GM12864 (cell line): Measurements from ENCODE around the gene TAGLN2.

Experiments
- DNase-seq: peaks from one replicate; pipeline ENCODE4 v3.0.0-alpha.2; 2011; ENCODE audit warnings: low read depth
- H3K4me3 ChIP-seq: 2 replicates; pipeline ENCODE4 v1.5.1; 2011; ENCODE audit warnings: mild to moderate bottlenecking, low read depth, low read length, control low read depth
- TF ChIP-seq, protein P1 (sequence below): IDR thresholded peaks from 2 replicates; pipeline ENCODE4 v1.5.1; 2011; ENCODE audit warnings: low read depth, mild to moderate bottlenecking, moderate library complexity, low read length, control low read depth, inconsistent platforms; ENCODE audit errors: missing control alignments

TAGLN2 gene

GRCh38 chr1:159938905-159939677 is 13.8 kb upstream of the TAGLN2 start:
- H3K4me3 ChIP-seq, result no peak overlapping the region
- DNase-seq, result no peak
- TF ChIP-seq, protein P1, sequence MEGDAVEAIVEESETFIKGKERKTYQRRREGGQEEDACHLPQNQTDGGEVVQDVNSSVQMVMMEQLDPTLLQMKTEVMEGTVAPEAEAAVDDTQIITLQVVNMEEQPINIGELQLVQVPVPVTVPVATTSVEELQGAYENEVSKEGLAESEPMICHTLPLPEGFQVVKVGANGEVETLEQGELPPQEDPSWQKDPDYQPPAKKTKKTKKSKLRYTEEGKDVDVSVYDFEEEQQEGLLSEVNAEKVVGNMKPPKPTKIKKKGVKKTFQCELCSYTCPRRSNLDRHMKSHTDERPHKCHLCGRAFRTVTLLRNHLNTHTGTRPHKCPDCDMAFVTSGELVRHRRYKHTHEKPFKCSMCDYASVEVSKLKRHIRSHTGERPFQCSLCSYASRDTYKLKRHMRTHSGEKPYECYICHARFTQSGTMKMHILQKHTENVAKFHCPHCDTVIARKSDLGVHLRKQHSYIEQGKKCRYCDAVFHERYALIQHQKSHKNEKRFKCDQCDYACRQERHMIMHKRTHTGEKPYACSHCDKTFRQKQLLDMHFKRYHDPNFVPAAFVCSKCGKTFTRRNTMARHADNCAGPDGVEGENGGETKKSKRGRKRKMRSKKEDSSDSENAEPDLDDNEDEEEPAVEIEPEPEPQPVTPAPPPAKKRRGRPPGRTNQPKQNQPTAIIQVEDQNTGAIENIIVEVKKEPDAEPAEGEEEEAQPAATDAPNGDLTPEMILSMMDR, result no peak

GRCh38 chr1:159938211-159938852 is 13.0 kb upstream of the TAGLN2 start:
- DNase-seq, result no peak
- H3K4me3 ChIP-seq, result no peak overlapping the region
- TF ChIP-seq, protein P1, result no peak

GRCh38 chr1:159937054-159937750 is 11.9 kb upstream of the TAGLN2 start:
- DNase-seq, result no peak
- TF ChIP-seq, protein P1, result no peak
- no peak overlapping the region for H3K4me3 ChIP-seq

DNA sequence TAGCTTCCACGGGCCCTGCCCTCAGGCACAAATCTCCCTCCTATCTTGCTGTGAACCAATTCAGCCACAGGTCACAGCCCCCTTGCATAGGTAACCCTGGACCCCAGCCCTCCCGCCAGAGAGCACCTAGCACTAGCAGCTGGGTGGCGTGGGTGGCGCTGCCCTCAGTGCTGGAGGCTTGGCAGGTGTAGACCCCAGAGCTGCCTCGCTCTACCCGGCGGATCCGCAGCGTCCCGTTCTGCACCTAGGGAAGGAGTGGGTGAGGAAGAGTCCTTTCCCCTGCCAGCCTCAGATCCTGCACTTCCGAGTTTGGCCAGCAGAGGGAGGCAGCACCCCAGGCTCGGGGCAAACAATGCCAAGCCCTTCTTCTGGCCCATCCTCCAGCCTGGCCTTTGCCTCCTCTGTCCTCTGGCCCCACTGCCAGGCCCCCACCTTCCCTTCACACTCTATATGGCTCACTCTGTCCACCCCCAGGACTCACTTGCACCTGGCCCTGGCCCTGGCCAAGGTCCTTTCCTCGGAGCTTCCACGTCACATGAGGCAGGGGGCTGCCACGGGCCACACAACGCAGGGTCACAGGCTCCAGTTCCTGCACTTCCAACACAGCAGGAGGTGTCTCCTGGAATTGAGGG is 11.1 kb upstream of the TAGLN2 start:
- no peak overlapping the region for H3K4me3 ChIP-seq
- DNase-seq, result no peak
- TF ChIP-seq, protein P1, result peak; percentile 99

GRCh38 chr1:159935719-159936272 is 10.5 kb upstream of the TAGLN2 start:
- DNase-seq, result no peak
- H3K4me3 ChIP-seq, result no peak overlapping the region
- TF ChIP-seq, protein P1, result no peak

DNA sequence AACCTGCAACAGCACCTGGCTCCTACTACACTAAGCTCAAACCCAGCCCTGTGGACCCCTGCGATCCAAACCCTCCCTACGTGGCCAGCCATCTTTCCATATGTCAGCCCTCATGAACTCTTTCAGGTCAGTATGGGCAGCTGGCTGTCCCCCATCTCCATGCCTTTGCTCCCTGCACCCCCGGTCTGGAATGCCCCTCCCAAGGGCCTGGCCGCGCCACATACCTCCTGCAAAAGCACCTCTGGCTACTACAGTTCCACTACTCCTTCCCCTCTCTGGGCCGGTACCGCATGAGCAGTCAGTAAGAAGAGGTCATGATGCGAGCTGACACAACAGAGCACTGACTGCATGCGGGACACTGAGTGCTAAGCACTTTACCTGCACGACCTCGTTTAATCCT is 10.0 kb upstream of the TAGLN2 start:
- TF ChIP-seq, protein P1, result no peak
- DNase-seq, result no peak
- no peak overlapping the region for H3K4me3 ChIP-seq
